HG02571 (cell line): Measurements from ENCODE around the gene MAGT1.
A peak's percentile ranks its signal among the peaks of the same experiment; 100 is the strongest.
"Not testable (repeated sequence)": the region's sequence is repeated elsewhere in the genome, so short reads cannot be mapped to it uniquely, and the experiment has no call there.

Source experiments
- ATAC-seq: cut with Tn5 transposase; IDR thresholded peaks from one replicate; pipeline ENCODE4 v1.9.1; 2021; ENCODE audit warnings: mild to moderate bottlenecking, moderate library complexity; ENCODE audit not compliant: unreplicated experiment

The MAGT1 gene

GRCh38 chrX:77875372-77875771 is 19.9 kb downstream of the MAGT1 start:
- no peak for ATAC-seq

- not testable (repeated sequence) for ATAC-seq
These were observed 63.7 kb downstream of the MAGT1 start for GRCh38 chrX:77831544-77831943.

GRCh38 chrX:77821989-77822388 is 73.2 kb downstream of the MAGT1 start:
- ATAC-seq = not testable (repeated sequence)

GRCh38 chrX:77820091-77820727 is 75.0 kb downstream of the MAGT1 start:
- no peak for ATAC-seq

- ATAC-seq = no peak
These were observed 81.0 kb downstream of the MAGT1 start for GRCh38 chrX:77814210-77814609.

GRCh38 chrX:77802201-77802600 is 93.0 kb downstream of the MAGT1 start:
- ATAC-seq = no peak

GRCh38 chrX:77795124-77795523 is 100.1 kb downstream of the MAGT1 start:
- ATAC-seq = no peak

- ATAC-seq = no peak
These were observed 101.3 kb downstream of the MAGT1 start for GRCh38 chrX:77793946-77794345.

GRCh38 chrX:77788050-77788449 is 107.2 kb downstream of the MAGT1 start:
- no peak for ATAC-seq

GRCh38 chrX:77786365-77786680 is 108.9 kb downstream of the MAGT1 start:
- no peak for ATAC-seq

- peak; percentile 90 for ATAC-seq
These were observed 109.5 kb downstream of the MAGT1 start, which contains the start of gene ATRX for GRCh38 chrX:77785486-77786364. ATRX (minus strand) TSS chrX:77786216; CDS start chrX:77786001, 215 bp downstream.

- ATAC-seq = no peak
These were observed 115.5 kb downstream of the MAGT1 start for GRCh38 chrX:77779695-77780094.

- ATAC-seq = no peak
These were observed 118.6 kb downstream of the MAGT1 start for GRCh38 chrX:77776659-77777058.
